Measurements from ENCODE around the gene CD300A.
A peak's percentile ranks its signal among the peaks of the same experiment; 100 is the strongest.

Gene CD300A

DNA sequence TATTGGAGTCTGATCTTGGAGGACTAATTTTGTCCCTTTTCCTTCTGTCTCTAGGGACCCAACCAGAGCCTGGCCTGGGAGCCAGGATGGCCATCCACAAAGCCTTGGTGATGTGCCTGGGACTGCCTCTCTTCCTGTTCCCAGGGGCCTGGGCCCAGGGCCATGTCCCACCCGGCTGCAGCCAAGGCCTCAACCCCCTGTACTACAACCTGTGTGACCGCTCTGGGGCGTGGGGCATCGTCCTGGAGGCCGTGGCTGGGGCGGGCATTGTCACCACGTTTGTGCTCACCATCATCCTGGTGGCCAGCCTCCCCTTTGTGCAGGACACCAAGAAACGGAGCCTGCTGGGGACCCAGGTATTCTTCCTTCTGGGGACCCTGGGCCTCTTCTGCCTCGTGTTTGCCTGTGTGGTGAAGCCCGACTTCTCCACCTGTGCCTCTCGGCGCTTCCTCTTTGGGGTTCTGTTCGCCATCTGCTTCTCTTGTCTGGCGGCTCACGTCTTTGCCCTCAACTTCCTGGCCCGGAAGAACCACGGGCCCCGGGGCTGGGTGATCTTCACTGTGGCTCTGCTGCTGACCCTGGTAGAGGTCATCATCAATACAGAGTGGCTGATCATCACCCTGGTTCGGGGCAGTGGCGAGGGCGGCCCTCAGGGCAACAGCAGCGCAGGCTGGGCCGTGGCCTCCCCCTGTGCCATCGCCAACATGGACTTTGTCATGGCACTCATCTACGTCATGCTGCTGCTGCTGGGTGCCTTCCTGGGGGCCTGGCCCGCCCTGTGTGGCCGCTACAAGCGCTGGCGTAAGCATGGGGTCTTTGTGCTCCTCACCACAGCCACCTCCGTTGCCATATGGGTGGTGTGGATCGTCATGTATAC, 26.5 kb upstream of the CD300A start:
- DNase-seq (ENCODE audit: low read depth, low spot score): no peak

DNA sequence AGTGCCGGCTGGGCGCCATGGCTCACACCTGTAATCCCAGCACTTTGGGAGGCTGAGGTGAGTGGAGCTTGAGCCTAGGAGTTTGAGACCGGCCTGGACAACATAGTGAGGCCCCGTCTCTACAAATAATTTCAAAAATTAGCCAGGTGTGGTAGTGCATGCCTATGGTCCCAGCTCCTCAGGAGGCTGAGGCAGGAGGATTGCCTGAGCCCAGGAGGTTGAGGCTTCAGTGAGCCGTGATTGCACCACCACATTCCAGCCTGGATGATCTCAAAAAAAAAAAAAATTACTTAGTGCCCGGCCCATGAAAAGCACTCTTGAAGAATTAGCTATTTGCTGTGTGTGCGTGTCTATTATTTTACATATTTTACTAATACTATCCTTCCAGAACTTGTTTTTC, 24.9 kb upstream of the CD300A start:
- DNase-seq (ENCODE audit: low read depth, low spot score): no peak

DNA sequence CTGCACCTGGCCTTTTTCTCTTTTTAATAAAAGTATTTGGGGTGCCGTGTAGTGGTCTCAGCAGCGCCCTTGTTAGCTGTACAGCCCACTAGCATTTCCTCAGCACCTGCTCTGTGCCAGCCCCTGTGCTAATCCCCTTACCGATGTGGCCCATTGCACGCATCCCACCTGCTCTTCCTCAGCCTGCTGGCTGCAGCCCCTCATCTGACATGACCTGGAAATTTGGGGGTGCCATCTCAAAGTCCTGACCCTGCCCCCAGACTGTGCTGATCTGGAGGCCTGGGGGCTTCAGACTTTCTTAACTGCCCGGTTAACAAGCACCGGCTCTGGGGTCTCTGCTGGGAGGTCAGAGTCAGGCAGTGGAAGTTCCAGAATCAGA, 24.2 kb upstream of the CD300A start:
- DNase-seq (ENCODE audit: low read depth, low spot score): no peak

DNA sequence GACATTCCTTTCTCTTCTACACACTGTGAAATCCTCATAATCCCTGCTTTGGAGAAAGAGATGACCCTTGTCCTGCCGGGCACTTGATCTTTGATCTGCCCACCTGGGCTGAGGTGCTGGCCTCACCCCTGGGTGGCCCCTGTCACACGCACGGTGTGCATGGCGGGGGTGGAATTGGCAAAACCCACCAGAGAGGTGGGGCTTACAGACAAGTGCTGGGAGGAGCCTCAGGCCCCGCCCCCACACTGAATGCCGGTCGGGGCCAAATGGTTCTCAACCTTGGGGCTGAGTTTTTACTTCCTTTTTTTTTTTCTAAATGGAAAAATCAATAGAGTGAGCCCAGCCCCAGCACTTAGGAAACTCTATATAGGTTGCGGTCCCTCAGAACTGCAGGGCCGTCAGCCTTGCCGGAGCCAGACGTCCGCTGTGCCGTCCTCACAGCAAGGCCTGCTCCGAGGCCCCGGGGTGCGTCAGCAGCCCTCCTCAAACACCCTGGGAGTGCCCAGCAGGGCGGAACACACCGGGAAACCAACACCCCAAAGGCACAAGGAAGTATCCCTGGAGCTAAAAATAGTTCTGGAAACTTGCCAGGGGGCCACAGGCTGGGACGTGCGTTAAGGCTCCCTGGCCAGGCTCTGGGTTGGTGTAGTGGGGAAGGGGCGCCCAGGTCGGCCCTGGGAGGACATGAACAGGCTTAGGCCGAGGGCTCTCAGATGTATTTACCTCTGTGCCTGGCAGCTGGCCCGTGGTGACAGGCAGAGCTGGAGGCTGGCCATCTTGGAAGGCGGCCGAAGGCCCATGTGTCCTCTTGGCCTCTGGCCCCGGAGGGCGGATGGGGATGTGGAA, 23.5 kb upstream of the CD300A start:
- DNase-seq (ENCODE audit: low read depth, low spot score): peak; percentile 41

DNA sequence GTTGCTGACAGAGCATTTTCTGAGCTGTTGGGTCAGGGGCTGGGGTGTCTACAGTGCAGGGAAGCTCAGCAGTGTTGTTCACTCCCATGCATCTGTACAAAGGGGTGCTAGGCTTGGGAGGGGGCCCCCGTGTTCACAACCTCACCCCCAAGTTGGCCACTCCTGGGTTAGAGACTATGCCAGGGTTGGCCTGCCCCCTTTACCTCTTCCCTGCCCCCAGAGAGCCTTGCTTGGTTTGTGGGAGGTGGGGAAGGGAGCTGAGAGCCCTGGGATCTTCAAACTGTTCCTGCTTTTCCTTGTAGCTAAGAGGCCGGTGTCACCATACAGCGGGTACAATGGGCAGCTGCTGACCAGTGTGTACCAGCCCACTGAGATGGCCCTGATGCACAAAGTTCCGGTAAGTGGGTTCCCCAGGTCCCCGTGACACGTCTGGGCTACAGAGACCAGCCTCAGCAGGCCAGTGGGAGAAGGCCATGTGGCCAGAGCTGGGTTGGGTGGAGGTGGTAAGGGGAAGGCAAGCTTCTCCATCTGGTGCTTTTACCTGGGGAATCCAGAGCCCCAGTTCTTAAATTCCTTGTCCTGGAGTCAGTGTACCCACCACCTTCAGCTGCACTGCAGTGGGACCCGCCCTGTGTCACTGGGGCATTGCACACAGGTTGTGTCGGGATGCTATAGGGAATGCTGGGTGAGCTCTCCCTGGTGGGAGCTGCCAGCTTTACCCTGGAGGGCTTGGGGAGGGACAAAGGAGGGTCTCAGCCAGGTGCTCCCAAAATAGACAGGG, 22.7 kb upstream of the CD300A start:
- no peak for DNase-seq (ENCODE audit: low read depth, low spot score)

DNA sequence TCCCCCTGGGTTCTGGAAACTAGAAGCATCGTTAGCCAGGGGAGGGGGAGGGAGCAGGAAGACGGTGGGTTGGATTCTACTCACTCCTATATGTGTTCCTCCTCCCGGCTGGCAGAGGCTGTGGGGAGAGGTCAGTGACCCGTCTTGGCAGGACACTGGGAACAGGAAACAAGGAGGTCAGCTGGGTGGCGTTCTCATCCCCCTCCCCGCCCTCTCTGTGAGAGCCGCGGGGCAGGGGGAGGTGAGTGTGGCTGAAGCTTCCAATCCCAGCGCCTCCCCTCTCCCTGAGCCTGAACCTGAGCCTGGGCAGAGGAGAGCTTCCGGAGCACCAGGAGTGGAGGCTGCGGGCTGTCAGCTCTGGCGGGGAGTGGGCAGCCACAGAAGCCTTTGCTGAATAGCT, 22.0 kb upstream of the CD300A start:
- DNase-seq (ENCODE audit: low read depth, low spot score): no peak

DNA sequence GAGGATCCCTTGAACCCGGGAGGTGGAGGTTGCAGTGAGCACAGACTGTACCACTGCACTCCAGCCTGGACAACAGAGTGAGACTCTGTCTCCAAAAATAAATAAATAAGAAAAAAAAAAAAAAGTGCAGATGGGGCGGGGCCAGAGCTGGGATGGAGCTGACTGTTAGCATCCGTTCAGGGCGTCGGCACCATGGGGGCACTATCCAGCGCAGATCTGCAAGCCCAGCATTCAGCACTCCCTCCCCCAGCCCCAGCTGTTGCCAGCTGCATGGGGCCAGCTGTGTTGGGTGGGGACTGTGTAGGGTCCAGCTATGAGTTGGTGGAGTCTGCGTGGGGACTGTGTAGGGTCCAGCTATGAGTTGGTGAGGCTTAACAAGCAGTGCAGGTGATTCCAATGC, 21.3 kb upstream of the CD300A start:
- no peak for DNase-seq (ENCODE audit: low read depth, low spot score)

DNA sequence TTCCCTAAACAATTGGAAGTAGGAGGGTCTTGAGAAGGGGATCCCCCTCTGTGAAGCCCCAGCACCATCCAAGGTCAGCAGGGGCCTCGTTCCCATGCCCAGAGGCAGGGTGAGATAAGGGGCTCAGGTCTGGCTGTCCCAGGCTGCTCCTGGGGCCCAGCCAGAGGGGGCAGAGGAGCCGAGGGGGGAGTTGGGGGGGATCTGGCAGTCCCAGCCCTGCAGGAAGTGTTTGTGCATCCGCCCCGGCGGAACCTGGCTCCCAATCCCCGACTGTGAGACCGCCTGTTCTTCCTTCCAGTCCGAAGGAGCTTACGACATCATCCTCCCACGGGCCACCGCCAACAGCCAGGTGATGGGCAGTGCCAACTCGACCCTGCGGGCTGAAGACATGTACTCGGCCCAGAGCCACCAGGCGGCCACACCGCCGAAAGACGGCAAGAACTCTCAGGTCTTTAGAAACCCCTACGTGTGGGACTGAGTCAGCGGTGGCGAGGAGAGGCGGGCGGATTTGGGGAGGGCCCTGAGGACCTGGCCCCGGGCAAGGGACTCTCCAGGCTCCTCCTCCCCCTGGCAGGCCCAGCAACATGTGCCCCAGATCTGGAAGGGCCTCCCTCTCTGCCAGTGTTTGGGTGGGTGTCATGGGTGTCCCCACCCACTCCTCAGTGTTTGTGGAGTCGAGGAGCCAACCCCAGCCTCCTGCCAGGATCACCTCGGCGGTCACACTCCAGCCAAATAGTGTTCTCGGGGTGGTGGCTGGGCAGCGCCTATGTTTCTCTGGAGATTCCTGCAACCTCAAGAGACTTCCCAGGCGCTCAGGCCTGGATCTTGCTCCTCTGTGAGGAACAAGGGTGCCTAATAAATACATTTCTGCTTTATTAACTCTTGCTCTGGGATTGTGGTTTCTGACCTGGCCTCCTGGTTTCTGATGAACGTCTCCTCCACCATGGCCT, 19.6 kb upstream of the CD300A start:
- DNase-seq (ENCODE audit: low read depth, low spot score): no peak

DNA sequence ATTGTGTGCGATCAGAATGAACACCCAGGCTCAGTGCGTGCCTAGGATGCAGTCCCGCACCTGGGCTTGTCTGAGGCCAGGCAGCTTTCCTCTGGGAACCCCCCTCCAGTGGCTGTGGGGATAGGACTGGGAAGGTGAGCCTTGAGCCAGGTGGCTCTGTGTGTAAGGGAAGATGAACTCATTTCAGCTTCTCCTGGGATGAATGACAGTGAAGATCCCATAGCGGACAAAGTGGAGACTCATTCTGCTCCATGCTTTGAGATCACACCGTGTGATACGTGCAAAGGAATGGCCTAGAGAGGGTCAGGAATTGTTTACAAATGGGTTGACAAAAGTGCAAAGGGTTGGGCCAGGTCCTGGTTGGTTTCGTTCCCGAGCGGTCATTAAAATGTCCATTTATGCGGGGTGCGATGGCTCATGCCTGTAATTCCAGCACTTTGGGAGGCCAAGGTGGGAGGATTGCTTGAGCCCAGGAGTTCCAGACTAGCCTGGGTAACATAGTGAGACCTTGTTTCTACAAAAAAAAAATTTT, 18.7 kb upstream of the CD300A start:
- DNase-seq (ENCODE audit: low read depth, low spot score): no peak

DNA sequence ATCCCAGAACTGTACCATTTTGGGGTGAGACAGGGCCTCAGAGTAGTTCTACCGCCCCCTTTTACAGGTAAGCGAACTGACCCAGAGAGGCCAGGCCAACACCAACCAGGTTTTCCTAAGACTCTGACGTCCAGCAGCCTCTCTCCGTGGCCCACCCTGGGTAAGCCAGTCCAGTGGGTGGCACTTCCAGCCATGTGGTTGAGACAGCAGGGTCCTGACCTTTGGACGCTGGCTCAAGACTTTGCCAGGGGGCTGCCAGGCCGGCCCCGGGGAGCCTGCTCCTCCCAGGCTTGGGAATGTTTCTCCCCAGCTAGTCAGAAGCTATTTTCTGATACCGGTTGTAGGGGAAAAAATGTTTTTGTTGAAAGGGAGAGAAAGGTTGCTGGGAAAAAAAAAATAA, 17.7 kb upstream of the CD300A start:
- no peak for DNase-seq (ENCODE audit: low read depth, low spot score)

DNA sequence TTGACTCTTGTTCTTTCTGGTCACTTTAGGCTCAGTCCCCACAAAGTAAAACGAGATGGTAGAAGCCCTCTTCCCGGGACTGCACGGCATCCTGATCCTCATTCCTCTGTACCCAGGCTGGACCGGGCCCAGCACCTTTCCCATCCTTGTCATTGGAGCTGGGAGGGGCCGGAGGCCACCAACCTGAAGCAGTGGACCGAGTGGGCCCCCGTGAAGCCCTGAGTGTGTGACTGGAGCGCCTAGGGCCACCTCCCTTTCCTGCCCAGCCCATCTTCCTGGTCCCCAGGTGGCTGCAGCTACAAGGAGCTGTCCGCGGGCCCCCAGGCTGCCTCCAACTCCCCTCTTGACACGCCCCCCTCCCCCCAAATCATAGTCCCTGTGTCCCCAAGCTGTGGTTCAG, 17.1 kb upstream of the CD300A start:
- DNase-seq (ENCODE audit: low read depth, low spot score): no peak

DNA sequence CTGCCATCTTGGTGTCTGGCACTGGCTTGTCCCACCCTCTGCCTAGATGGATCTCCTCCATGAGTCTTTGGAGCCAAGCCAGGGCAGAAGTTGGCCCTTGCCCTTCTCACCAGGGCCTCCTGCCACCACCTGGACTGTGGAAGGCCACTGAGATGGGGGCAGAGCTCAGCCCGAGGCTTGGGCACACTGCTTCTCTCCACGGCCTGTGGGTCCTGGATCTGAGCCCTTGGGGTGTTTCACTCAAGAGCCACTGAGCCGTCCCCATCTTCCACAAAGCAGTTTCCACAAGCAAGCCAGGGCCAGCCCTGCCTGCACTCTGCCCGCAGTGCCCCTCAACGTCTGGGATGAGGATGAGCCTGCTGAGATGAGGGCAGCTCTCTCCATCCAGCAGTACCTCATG, 16.7 kb upstream of the CD300A start:
- DNase-seq (ENCODE audit: low read depth, low spot score): no peak

DNA sequence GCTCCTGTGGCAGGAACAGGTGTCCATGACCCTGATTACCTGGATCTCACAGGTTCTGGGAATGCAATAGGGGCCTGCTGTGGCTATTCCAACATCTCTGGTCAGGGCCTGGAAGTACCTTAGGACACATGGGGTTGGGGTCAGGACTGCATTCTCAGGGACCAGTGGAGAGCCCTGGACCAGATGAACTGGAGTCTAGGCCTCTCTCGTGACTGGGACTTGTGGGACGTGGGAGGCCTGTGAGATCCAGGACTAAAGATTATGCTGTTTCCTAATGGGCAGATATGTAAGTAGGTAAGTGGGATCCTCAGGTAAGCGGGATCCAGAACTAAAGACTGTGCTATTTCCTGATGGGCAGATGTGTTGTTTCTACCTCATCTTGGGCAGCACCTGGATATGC, 16.2 kb upstream of the CD300A start:
- no peak for DNase-seq (ENCODE audit: low read depth, low spot score)

DNA sequence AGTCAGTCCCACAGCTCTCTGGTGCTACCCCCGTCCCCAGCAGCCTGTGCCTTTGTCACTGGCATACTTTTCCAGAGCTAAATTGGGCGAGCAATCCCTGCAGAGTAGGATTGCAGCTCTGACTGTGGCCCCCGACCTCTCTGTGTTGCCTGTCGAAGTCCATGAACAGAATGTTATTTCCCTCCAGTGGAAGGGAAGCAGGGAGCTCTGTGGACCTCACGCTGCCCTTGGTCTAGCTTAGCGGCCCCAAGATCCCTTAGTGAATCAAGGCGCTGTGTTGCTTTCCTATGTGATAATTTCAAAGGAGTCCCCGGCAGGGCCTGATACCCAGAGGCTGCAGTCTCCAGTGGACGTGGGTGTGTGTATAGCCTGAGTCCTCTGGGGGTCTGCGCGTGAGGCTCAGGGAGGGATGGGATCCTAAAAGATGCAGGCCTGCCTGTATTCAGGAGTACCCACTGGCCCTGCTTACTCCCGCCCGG, 15.5 kb upstream of the CD300A start:
- no peak for DNase-seq (ENCODE audit: low read depth, low spot score)

DNA sequence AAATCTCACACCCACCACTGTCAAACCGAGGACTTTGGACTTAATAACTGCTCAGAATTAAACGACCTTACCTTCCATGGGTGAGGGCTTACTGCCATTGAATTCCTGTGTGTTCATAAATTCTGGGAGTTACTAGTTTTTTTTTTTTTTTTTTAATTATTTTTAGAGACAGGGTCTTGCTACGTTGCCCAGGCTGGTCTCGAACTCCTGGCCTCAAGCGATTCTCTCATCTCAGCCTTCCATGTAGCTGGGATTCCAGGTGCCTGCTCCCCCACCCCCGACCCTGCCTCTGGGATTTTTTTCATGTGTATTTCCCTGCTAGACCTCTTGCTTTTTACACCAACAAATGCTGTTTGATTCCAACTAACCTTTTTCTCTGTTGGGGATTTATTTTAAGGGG, 14.9 kb upstream of the CD300A start:
- DNase-seq (ENCODE audit: low read depth, low spot score): no peak

DNA sequence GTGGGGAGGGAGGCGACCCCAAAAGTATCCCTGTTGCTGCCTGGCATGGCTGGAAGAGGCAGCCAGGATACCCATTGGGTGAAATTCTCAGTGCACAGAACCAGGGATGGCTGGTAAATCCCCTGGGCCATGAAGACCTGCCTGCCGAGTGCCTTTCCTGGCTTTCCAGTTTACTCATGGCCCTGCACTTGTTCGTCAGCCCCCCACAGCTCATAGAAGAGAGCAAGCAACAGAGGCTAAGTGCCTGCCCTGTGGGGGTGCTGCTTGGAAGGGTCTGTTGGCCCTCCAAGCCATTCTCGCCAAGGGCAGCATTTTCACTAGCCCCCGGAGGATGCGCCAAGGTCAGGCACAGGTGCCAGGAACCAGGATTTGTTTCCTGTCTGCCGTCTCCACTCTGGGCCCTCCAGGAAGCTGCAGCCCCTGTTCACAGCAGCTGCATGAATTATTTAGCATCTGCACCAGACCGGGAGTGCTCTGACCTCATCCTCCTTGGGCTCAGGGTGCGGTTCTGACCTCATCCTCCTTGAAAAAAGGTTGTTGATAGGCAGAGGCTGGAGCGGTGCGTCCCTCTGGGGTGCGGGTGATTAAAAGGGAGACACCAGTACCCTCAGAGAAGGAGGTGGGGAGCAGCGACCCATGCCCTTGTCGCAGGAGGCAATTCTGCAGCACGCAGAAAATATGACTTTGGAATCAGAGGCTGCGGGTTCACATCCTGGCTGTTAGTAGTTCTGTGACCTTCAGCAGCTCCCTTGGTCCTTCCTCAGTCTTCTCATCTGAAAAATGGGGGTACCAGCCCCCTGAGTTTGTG, 14.2 kb upstream of the CD300A start:
- no peak for DNase-seq (ENCODE audit: low read depth, low spot score)

DNA sequence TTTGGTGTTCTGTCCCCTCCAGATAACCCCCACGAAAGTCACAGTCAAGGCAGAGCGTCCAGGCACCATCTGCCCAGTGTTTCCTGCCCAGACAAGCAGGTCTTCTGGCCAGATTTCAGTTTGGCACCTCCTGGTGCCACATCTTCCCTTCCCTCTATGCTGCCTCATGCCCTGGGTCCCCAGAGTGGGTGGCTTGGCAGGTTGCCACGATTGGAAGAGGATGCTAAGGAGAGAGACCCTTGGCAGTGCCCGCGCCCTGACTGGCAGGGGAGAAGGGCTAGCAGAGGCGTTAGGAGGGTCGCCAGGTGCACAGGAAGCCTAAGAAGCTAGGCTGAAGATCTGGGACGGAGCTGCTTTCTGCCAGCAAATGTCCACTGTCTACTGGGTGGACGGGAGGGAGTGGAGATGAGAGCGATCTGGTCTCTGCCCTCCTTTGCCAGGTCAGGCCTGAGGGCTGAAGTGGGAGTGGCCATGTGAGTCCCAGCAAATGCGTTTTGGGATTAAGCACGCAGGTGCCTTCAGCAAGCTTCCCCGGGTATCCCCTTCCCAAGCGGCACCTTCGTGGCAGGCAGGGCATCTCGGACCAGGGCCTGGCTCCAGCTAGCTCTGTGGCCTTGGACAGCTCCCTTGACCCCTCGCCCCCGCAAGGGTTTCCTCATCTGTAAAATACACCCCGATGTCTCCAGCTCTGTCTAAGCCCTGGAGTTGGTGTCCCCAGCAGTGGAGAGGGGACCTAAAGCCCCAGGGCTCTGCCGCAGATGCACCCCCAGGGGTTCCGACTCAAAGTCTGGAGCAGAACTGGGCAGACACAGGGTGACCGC, 13.4 kb upstream of the CD300A start:
- no peak for DNase-seq (ENCODE audit: low read depth, low spot score)

DNA sequence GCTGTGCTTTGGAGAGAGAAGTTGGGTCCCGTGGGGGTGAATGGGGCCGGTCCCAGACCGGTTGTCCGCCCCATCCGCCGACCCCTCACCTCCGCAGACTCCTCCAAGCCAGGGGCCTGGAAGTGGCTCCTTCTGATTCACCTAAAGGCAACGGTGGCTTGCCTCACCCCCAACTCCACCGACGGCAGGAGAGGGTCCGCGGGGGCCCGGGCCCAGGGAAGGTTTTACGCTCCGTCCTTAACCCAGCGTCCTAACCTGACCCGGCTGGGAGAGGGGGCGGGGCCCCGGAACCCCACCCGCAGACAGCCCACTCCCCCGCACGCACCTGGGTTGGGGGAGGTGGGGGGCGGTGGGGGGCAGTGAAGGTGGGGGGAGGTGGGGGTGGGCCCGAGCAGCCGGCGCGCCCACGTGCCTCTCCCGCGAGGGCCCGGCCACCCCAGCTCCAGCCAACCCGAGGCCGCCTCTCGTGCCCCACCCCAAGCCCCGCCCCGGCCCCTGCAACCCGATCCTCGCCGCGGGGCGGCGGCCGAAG, 12.7 kb upstream of the CD300A start:
- peak; percentile 91 for DNase-seq (ENCODE audit: low read depth, low spot score)

Measured in astrocyte of the hippocampus (primary cell).